ENCODE data around the gene CTSO. TPM values are rescaled to one million over a fixed set of nuclear protein-coding genes. Genes with fewer than 3 reads are reported as not detected.

Gene CTSO
- total RNA-seq, 2 donors from 2014 or later = 11.4 to 14.9 TPM

DNA sequence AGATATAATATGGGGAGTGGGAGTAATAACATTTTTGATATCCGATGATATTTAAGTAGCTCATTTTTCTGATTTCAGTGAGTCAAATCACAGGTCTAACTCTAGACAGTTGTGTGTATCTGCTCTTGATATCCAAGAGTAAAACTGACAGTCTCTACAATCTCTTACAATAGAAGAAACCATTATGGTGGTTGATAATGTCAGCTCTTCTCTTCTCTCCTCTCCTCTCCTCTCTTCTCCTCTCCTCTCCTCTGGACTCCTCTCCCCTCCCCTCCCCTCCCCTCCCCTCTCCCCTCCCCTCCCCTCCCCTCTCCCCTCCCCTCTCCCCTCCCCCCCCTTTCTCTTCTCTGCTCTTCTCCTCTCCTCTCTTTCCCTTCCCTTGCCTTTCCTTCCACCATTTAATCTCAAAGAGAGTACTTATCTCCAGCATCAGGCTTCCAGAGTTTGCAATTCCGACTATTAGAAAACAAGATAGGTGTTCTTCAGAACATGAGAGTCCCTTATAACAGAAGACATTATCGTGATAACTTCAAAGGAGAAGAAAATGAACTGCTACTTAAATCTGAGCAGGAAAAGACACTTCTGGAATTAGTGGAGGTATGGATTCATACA lies 43.9 kb downstream of the CTSO start:
- no peaks in the 10 kb centered on the region for H3K9me3 ChIP-seq

GRCh38 chr4:155908187-155909139 lies 45.2 kb downstream of the CTSO start:
- Histone ChIP-seq H3K27me3 (no peaks in the 10 kb centered on the region), H3K4me3 (no peak overlapping the region), H3K36me3 (no peaks in the 10 kb centered on the region), H3K9me3 (no peaks in the 10 kb centered on the region), H3K4me1 (no peaks in the 10 kb centered on the region), H3K27ac (no peak overlapping the region)
- DNase-seq (ENCODE audit: low spot score) = no peak
- TF ChIP-seq CTCF (IDR thresholded peaks at IDR 0.05) = no peak

More for the DNA sequence above, 43.9 kb downstream of the CTSO start:
- no peak for DNase-seq (ENCODE audit: low spot score)
- no peaks in the 10 kb centered on the region for H3K4me1 ChIP-seq
- no peaks in the 10 kb centered on the region for H3K36me3 ChIP-seq
- TF ChIP-seq CTCF (IDR thresholded peaks at IDR 0.05) = no peak
- H3K27me3 ChIP-seq = no peaks in the 10 kb centered on the region
- H3K4me3 ChIP-seq = no peak overlapping the region
- no peak overlapping the region for H3K27ac ChIP-seq

DNA sequence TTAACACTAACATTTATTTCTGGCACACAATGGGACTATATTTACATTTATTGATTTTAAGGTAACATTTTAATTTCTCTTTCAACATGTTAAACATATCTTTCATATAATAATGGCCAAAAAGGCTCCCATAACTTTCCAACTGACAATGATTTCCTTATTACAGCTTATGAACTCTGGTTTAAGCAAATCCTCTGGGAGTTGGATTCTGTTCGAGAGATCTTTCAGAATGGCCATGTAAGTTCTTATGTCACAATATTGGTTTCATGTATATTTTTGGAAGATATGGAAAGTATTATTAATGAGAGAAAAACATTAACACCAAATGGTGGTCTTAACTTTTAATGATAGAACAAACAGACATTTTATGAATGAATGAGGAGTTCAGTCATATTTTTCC lies 46.1 kb downstream of the CTSO start:
- Histone ChIP-seq H3K4me3 (no peak overlapping the region), H3K36me3 (no peaks in the 10 kb centered on the region), H3K27me3 (no peaks in the 10 kb centered on the region), H3K27ac (no peak overlapping the region), H3K4me1 (no peaks in the 10 kb centered on the region), H3K9me3 (no peaks in the 10 kb centered on the region)
- TF ChIP-seq CTCF (IDR thresholded peaks at IDR 0.05) = no peak
- DNase-seq (ENCODE audit: low spot score) = no peak

DNA sequence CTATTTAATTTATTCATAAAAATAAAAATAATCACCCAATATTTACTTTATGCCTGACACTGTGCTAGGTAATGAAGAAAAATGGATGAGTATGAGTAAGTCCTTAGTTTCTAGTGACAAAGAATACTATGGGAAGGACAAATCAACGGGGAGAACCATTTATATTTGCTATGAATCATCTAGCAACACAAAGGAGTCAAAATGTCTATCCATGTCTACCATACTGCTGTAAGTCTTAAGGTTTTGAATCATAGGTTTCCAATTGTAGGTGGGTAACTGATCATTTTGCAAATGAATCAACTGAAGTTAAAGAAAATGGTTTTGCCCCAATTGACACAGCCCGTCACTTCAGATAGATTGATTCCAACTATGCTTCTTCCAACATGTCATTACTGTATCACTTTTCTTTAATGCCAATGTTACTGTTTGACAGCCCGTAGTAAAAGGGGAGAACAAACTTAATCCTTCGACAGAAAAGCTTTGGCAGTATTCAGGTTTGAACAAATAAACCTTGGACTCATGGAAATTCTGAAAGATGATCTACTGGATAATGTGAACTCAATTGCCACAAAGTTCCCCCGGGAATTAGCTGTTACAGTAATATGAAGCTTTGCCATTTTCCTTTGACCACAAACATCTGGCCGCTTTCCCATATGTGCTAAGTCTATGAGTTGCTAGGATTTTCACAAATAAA lies 47.0 kb downstream of the CTSO start:
- H3K4me1 ChIP-seq = no peaks in the 10 kb centered on the region
- no peaks in the 10 kb centered on the region for H3K9me3 ChIP-seq
- no peaks in the 10 kb centered on the region for H3K36me3 ChIP-seq
- no peak overlapping the region for H3K27ac ChIP-seq
- DNase-seq (ENCODE audit: low spot score) = no peak
- no peak for TF ChIP-seq CTCF (IDR thresholded peaks at IDR 0.05)
- no peaks in the 10 kb centered on the region for H3K27me3 ChIP-seq
- no peak overlapping the region for H3K4me3 ChIP-seq

DNA sequence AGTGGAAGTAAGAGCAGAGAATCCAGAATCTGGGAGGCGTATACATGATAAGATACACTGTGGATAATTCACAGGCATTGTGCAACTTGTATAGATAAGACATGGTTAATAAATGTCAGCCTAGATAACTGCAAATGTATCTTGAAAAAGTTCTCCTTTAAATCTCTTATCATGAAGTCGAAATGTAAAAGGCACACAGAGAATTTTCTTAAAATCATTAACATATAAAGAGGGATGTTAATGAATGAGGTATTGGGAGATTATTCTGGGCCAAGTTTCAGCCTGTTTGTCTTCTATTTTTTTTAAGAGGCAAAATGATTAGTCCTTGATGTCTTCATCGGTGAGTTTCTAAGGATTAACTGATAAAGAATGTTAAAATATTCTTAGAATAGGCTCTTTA lies 49.3 kb downstream of the CTSO start:
- Histone ChIP-seq H3K27ac (no peak overlapping the region), H3K36me3 (no peaks in the 10 kb centered on the region), H3K4me1 (no peaks in the 10 kb centered on the region), H3K27me3 (no peaks in the 10 kb centered on the region), H3K4me3 (no peak overlapping the region), H3K9me3 (no peaks in the 10 kb centered on the region)
- DNase-seq (ENCODE audit: low spot score) = no peak
- TF ChIP-seq CTCF (IDR thresholded peaks at IDR 0.05) = no peak

All from right atrium auricular region (tissue), 2 donors.